HG03159 (cell line): ENCODE data around the gene SND1.

Experiments used
- ATAC-seq: cut with Tn5 transposase; IDR thresholded peaks from one replicate; pipeline ENCODE4 v1.9.1; 2021; ENCODE audit warnings: mild to moderate bottlenecking, moderate library complexity; ENCODE audit not compliant: unreplicated experiment

The SND1 gene

DNA sequence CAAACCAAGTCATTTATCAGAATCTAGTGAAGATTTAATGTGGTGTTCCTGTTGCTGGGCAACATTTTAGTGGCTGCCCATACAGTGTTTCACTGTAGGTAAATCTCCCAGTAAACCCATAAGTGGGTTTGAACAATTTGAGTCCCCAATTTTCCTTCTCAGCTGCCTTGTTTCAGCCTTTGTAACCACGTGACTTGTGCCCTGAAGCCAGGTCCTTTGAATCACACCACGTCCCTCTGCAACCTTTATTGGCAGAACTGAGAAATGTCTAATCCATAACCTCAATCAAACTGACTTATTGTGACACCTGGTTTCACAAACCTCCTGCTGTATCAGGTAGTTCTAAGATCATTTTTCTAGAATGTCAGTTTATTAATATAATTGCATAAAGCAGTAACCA, 30.1 kb downstream of the SND1 start:
- ATAC-seq, result no peak

DNA sequence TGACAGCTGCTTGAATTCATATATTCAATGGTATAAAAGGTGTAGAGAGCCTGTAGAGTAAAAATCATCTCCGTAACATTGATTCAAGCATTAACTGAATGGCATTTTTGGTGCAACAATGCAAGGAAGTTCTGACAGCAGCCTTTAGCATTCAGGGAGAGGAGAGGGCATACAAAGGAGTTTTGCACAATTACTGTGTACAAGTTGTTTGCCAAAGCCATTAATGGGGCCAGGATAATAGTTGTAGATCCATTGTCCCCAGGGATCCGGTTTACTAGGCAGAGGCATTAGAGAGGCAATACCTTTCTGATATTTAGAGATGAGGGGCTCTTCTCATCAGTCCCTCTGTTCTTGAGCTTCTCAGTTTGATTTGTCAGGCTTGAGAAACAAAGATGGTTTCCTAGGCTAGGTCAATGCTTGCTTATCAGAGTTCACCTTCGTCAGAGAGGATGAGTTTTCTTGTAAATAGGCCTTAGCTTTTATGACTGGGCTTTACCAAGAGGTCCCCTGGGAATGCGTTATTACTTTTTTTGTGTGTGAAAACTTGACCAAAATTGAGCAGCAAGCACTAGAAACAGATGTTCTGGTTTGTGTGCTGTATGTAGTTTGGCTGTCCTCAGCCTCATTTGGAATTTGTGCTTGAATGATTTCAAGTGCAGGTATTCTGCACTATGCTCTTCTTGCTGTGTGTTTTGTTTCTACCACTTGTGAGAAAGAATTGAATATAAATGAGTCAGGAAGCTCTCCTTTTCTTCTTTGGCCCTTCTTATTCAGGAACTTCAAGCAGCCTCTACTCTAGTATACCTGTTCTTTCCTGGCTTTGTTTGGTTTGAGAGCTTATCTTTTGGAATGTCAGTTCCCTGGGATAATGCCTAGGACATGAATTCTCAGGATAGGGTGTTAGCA, 32.0 kb downstream of the SND1 start:
- ATAC-seq, result peak; percentile 58

DNA sequence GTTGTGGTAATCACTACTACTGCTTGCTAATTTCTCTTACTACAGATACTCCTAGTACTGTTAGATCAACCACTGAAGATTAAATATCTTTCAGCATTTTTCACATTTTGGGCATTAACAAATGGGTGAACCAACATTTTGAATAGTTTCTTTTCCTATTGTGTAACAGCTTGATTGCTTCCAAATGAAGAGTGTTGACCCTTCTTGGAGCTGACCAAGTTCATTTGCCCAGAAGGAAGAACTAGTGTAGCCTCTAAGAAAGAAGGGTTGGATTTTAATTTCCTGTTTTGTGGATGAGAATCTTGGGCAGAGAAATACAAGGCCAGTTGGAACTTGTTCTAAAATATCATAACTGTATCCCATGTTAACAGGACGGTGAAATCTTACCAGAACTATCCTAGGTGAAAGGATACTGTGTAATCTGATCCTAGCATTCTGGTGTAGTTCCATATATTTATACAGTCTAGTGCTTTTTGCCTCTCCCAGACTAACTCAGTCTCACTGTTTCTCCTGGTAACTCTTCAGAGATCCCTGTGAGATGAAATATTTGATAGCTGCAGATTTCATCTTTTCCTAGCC, 37.3 kb downstream of the SND1 start:
- ATAC-seq, result no peak

DNA sequence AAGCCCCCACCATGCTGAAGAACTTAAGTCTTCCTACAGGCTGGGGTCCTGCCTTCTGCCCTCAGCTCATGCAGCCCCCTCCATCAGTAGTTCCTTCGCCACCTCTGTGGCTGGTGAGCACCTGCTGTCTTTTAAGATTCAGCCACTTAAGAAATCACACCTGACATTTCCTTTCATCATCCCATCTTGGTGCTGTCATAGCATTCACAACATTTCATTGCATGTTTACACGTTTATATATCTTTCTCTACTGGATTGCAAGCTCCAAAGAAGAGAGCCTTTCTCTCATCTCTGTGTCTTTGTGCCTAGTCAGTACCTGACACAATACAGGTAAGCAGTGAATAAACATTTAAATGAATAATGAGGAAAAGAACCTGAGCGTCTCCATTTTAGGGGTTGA, 38.3 kb downstream of the SND1 start:
- no peak for ATAC-seq

DNA sequence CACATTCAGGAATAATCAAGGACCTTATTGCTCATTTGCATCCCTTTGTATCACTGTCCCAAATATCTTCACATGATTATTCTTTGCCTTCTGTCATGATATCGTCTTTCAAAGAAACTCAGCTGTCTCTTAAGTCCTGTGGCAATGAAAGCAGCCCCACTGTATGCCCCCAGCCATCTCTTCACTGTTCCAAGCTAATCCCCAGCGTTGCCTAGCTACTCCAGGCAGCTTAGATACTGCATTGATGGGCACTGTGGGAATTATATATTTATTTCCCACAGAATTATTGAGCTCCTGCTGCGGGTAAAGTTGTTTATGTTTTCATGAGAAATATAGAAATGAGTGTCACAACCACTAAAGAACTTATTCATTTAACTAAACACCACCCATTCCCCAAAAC, 38.8 kb downstream of the SND1 start:
- ATAC-seq, result no peak

DNA sequence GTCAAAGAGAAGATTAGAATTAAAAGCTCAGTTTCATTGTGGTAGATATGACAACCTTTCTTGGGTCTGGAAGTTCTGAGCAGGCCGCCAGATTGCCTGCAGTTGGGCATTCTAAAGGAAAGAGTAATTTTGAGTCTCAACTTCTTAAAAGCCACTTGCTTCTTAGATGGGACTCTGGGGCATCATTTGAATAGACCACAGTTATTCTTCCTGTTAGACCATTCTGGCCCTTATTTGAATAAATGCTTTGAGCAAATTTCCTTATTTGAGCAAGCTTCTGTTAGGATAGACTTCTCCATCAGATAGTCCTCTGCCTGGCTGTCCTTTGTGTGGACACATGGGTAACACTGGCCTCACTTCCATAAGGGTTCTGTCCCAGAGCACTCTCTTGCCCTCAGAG, 40.2 kb downstream of the SND1 start:
- ATAC-seq, result no peak

DNA sequence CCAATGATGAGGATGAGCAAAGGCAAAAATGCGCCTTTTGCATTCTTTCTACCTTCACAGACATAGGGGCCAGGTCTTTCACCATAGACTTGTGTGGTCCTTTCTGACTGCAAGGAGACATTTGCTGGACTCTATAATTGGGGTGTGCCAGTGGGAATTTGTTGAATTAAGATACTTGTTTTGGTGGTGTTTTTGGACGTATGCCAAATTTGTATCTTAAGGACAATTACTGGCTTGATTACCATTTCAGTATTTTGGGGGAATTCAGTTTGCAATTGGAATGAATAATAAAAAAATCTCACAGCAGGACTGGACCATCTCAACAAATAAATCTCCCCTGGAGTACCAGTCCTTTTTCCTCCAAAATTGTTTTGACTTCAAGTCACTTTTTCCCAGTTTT, 47.9 kb downstream of the SND1 start:
- ATAC-seq, result no peak

DNA sequence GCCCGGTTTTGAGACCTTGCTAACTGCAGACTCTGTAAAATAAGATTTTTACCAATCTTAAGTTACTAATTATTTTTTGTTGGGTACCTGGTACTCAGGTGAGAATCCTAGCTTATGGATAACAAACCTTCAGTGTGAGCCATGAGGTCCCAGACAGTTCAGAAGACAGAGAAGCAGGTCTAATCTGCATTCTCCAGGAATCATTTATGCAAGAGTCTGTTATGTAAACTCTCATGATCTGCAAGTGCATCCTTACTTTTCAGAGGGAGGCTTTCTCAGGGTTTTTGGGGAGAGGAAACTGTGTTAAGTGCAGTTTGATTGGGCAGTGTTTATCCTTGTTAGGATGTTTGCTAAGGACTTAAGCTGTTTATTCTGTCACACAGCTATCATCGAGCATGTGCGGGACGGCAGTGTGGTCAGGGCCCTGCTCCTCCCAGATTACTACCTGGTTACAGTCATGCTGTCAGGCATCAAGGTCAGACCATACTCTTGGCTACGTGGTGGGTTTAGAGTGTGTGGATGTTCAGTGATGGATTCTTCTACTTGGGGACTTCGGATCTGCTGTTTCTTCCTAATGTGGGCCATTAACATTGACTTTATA, 50.2 kb downstream of the SND1 start:
- no peak for ATAC-seq

DNA sequence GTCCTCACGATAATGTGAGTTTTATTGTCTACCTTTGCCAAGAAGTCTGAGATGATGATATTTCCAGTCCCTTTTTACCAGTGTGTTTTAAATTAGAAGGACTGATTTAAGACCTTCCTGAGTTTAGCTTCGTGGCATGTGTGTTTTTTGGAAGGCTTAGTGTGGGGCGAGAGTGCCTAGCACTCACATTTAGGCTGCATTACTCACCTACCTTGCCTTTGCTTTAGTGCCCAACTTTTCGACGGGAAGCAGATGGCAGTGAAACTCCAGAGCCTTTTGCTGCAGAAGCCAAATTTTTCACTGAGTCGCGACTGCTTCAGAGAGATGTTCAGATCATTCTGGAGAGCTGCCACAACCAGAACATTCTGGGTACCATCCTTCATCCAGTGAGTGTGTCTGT, 50.9 kb downstream of the SND1 start:
- ATAC-seq, result no peak

DNA sequence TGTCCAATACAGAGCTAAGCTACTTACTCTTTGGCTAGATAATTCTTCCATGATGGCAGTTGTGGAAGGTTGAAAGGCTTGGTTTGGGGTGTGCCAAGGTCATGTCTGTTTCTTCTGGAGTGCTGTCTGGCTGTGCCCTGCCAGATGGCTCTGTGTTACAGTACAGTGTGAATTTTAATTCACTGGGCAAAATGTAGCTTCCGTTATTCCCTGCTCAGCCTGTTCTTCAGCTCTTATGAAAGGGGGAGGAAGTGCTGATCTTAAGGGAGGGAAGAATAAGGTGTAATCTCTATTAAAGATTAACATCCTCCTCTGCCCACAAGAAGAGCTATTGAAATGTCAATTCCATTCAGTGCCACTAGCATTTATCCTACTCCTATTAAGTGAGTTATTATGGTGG, 52.2 kb downstream of the SND1 start:
- no peak for ATAC-seq

DNA sequence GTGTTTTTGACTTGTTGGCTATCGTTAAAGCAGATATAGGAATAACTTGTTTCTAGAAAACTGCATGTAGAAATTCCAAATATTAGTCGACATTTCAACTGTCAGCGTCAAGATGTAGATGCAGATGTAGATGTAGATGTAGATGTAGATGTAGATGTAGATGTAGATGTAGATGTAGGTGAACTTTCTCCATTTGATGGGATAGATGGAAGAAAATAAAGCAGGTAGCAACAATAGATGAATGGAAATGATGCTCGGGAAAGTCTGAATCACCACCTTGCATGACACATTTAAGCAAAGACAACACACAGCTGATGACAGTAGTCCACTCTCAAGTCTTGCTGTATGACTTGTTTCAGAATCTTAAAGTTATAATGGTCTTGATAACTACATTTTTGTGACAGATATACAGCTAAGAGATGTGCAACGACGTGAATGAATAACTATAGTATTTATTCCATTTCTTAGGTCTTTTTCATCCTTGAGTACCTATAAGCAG, 53.5 kb downstream of the SND1 start:
- ATAC-seq, result no peak

DNA sequence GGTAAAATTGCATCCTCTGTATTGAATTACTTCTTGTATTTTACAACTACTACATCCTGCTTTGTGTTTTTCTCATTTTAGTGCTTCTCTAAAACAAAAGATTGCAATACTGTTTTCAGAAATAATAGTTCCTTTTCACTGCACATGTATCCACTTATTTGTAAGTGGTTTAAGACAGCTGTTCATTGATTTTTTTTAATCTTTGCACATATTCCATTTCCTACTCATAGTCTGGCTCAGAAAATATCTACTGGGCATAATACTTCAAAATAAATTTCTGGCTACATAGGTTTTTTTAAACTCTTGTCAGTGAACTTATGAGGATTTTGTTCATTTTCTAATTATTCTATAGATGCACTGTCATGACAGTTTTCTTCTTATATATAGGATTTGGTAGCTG, 54.8 kb downstream of the SND1 start:
- ATAC-seq, result no peak

DNA sequence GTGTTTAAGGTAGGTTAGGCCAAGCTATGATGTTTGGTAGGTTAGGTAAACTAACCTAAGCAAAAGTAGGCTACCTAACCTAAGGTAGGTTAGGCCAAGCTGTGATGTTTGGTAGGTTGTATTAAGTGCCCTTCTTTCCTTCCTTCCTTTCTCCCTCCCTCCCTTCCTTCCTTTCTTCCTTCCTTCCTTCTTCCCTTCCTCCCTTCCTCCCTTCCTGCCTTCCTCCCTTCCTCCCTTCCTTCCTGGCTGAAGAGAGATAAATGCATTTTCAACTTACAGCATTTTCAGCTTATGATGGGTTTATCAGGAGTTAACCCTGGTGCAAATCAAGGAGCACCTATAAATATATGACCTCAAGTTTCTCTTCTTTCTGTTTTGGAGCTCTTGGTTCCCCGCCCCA, 56.2 kb downstream of the SND1 start:
- ATAC-seq, result no peak

DNA sequence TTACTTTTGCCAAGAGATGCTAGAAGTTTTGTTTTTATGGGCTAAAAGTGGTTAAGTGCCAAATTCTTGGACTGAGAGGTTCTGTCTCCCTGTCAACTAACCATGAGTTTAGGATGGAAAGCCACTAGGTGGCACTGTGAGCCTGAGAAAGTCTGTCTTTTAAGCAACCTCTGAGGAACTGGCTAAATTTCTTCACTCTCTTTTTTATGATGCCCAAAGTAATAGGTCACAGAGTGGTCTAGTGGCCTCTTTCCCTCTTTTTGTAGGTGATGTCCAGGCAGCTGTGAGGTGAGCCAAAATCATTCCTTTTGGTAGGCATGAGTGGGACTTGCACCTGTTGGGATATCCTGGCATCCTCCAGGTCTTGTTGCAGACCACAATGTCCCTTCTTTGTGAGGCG, 56.8 kb downstream of the SND1 start:
- ATAC-seq, result peak; percentile 57

DNA sequence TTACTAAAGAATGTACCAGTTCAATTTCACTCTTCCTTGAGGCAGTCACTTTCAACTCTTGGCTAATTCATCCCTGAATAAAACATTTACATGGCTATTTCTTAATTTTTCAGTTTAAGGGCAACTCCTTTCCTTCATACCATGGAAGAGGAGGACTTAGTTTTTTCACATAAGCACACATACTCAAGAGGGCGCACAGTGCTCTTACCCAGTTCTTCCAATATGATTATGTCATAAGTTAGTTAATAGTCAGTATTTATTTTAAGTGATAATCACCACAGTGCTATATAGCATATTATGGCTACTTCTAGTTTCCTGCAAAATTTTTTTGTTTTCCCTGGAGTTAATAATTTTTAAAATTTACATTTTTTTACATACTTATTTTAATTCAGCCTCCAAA, 58.6 kb downstream of the SND1 start:
- ATAC-seq, result no peak

DNA sequence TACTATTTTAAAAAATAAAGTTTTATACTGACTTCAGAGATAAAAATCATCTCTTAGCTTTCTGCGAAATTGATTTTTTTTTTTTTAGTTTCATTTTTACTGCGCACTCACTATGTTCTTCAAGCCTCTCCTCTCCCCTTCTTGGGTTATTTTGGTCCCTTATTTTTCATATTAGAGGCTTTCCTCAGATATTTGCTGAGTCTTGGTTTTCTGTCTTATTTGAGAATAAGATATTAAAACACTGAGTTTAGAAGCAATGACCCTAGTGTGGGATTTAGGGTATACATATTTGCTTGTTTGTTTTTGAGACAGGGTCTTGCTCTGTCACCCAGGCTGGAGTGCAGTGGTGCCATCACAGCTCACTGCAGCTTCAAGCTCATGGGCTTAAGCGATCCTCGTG, 59.9 kb downstream of the SND1 start:
- no peak for ATAC-seq

DNA sequence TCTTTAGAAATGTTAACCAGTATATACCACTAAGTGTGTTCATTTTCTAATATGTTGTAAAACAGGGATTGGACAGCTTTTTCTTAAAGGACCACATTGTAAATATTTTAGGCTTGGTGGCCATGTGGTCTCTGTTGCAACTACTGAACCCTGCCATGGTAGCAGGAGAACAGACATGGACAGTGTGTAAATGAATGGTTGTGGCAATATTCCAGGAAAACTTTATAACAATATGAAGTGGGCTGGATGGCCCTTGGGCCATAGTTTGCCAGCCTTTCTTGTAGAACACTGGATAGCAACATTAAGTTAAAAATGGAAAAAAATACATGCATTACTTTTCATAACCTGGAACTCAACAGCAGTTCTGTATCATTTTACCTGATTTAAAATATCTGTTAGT, 61.0 kb downstream of the SND1 start:
- no peak for ATAC-seq

DNA sequence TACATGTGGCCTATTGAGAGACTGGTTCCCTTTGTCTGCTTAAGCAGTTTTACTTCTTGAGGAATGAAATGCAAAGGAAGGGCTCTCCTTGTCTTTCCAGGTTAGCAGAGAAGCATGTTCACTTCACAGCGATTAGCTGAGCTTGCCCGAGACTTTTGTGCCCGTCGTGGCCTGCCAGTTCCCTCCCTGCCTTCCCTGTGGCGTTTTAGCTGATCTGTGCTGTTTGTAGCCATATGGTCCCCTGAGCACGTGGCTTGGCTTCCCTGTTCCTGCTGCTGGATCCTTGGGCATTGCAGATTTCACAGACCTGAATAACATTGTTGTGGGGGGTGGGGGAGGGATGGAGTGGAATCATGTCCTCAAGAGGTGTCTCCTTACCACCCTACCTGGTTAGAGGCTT, 61.8 kb downstream of the SND1 start:
- ATAC-seq, result no peak

DNA sequence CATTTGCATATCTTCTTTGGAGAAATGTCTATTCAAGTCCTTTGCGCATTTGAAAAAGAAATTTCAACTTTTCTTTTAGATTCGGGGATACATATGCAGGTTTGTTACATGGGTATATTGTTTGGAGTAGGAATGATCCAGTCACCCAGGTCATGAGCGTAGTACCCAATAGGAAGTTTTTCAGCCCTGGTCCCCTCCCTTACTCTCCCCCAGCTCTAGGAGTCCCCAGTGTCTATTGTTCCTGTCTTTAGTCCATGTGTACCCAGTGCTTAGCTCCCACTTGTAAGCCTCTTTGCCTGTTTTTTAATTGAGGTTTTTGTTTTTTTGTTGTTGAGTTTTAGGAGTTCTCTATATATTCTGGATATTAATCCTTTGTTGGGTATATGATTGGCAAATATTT, 63.3 kb downstream of the SND1 start:
- ATAC-seq, result no peak

DNA sequence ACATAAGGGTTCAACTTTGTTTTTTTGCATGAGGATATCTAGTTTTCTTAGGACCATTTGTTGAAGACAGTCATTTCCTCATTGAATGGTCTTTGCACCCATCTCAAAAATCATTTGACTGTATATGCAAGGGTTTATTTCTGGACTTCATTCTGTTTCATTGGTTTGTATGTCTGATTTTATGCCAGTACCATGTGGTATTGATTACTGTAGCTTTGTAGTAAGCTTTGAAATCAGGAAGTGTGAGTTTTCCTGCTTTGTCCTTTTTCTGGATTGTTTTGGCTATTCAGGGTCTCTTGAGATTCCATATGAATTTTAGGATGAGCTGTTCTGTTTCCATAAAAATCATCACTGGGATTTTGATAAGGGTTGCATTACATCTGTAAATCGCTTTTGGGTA, 63.9 kb downstream of the SND1 start:
- no peak for ATAC-seq

DNA sequence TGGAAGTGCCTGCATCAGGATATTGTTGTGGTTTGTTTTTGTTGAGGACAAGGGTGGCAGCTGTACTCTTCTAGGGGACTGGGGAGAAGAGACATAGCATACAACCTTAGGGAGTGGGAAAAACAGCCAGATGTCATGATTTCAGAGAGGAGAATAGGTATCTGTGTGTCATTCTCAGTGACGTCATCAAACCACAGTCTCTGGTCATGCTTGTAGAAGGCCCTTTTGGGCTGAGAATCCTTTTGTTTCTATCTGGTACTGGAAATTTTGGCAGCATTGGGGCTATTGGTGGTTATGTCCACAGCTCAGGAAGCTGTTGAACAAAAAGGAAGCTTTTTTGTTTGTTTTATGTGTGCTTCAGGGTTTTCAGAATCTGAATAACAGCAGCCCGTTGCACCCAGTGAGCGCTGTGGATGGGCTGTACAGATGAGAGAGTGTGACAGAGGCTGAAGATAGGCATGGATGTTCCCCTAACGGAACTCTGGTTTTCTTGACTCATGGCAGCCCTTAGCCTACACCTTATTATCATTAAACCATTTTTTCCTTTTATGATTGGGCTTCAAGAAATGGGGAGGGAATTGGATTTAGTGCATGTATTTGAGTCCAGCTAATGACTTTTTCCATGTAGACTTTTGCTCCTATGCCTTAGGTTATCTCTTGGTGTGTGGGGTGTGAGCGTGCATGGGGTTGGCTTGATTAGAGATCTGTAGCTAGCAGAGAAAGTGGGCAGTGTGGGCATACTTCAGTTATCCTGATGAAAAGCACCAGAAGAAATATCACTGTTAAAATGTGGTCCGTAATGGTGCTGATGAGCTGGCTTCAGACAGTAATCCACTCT, 65.7 kb downstream of the SND1 start:
- ATAC-seq, result no peak
